HEK293 (cell line): ENCODE data around the gene FNDC10.

Source experiments
- CTCF ChIA-PET: fragments of 350-600 bp; formaldehyde crosslinking; extraction: SDS; loops from one replicate; lab custom pipeline; 2021; ENCODE audit warnings: antibody characterized with exemption; lab: Yijun Ruan, JAX
- POLR2A ChIA-PET: fragments of 300-600 bp; formaldehyde crosslinking; extraction: SDS; loops from one replicate; lab custom pipeline; 2020; ENCODE audit warnings: antibody characterized with exemption, inconsistent platforms; lab: Yijun Ruan, JAX
- H3K27ac ChIP-seq: fragments of 200-500 bp; sonication (Bioruptor generic); 2 replicates; pipeline ENCODE4 v1.5.1; 2014; ENCODE audit warnings: low read depth, low read length, control low read depth, inconsistent platforms; ENCODE audit errors: extremely low read depth
- H3K36me3 ChIP-seq, 2 experiments: fragments of 200-500 bp in 1 of 2; sonication (Bioruptor generic) in 1 of 2; 1 replicate in 1 of 2; 2 replicates in 1 of 2; pipeline ENCODE4 v1.5.1; 2014 to 2017; ENCODE audit warnings: inconsistent platforms in 2 of 2, low read length in 2 of 2; ENCODE audit not compliant: control insufficient read depth in 2 of 2, insufficient read depth in 1 of 2
- H3K4me1 ChIP-seq: fragments of 200-500 bp; sonication (Bioruptor generic); 2 replicates; pipeline ENCODE4 v1.5.1; 2014; ENCODE audit warnings: mild to moderate bottlenecking, low read length, inconsistent platforms; ENCODE audit not compliant: control insufficient read depth, insufficient read depth
- H3K4me3 ChIP-seq: 2 replicates; pipeline ENCODE4 v1.5.1; 2011; ENCODE audit warnings: low read depth, mild to moderate bottlenecking, control low read depth, low read length, moderate library complexity
- H3K9me3 ChIP-seq: fragments of 200-500 bp; sonication (Bioruptor generic); 2 replicates; pipeline ENCODE4 v1.5.1; 2014; ENCODE audit warnings: low read depth, low read length, inconsistent platforms; ENCODE audit not compliant: control insufficient read depth, insufficient read depth
- KLF10 ChIP-seq: fragments of 450-650 bp; IDR thresholded peaks from 2 replicates; pipeline ENCODE4 v1.5.1; 2018; ENCODE audit warnings: missing biosample characterization, mild to moderate bottlenecking, missing genetic modification characterization
- SP2 ChIP-seq: fragments of 450-650 bp; formaldehyde crosslinking; IDR thresholded peaks from 2 replicates; pipeline ENCODE4 v1.5.1; 2016; ENCODE audit warnings: missing biosample characterization, missing genetic modification characterization
- ZFHX2 ChIP-seq: fragments of 450-650 bp; formaldehyde crosslinking; conservative IDR thresholded peaks from 2 replicates; pipeline ENCODE4 v1.5.1; 2016; ENCODE audit warnings: missing biosample characterization, missing genetic modification characterization
- ZNF114 ChIP-seq: fragments of 450-650 bp; formaldehyde crosslinking; IDR thresholded peaks from 2 replicates; pipeline ENCODE4 v1.5.0; 2017; ENCODE audit warnings: missing biosample characterization, missing genetic modification characterization
- ZNF132 ChIP-seq: fragments of 450-650 bp; formaldehyde crosslinking; IDR thresholded peaks from 2 replicates; pipeline ENCODE4 v1.5.1; 2017; ENCODE audit warnings: missing biosample characterization, missing genetic modification characterization, borderline replicate concordance
- ZNF175 ChIP-seq: fragments of 450-650 bp; formaldehyde crosslinking; IDR thresholded peaks from 2 replicates; pipeline ENCODE4 v1.5.1; 2016; ENCODE audit warnings: missing biosample characterization, missing genetic modification characterization
- ZNF2 ChIP-seq: fragments of 450-650 bp; formaldehyde crosslinking; IDR thresholded peaks from 2 replicates; pipeline ENCODE4 v1.5.1; 2016; ENCODE audit warnings: missing biosample characterization, missing genetic modification characterization
- ZNF248 ChIP-seq: fragments of 450-650 bp; formaldehyde crosslinking; IDR thresholded peaks from 2 replicates; pipeline ENCODE4 v1.5.1; 2017; ENCODE audit warnings: missing biosample characterization, missing genetic modification characterization
- ZNF391 ChIP-seq: fragments of 450-650 bp; formaldehyde crosslinking; IDR thresholded peaks from 2 replicates; pipeline ENCODE4 v1.5.1; 2016; ENCODE audit warnings: low read depth, missing biosample characterization, missing genetic modification characterization, borderline replicate concordance
- ZNF433 ChIP-seq: fragments of 450-650 bp; formaldehyde crosslinking; IDR thresholded peaks from 2 replicates; pipeline ENCODE4 v1.5.1; 2016; ENCODE audit warnings: missing biosample characterization, missing genetic modification characterization, low read depth
- ZNF48 ChIP-seq: fragments of 450-650 bp; formaldehyde crosslinking; IDR thresholded peaks from 2 replicates; pipeline ENCODE4 v1.5.1; 2016; ENCODE audit warnings: missing biosample characterization, missing genetic modification characterization
- ZNF529 ChIP-seq: fragments of 450-650 bp; formaldehyde crosslinking; IDR thresholded peaks from 2 replicates; pipeline ENCODE4 v1.5.1; 2017; ENCODE audit warnings: missing genetic modification characterization, missing biosample characterization; ENCODE audit not compliant: insufficient replicate concordance
- ZNF654 ChIP-seq: fragments of 450-650 bp; formaldehyde crosslinking; IDR thresholded peaks from 2 replicates; pipeline ENCODE4 v1.5.1; 2016; ENCODE audit warnings: low read depth, missing biosample characterization, missing genetic modification characterization
- TF ChIP-seq, protein P1 (sequence below): fragments of 450-650 bp; IDR thresholded peaks from 2 replicates; pipeline ENCODE4 v1.5.1; 2018; ENCODE audit warnings: missing biosample characterization, missing genetic modification characterization
- TF ChIP-seq, protein P2 (sequence below): fragments of 450-650 bp; formaldehyde crosslinking; IDR thresholded peaks from 2 replicates; pipeline ENCODE4 v1.5.1; 2017; ENCODE audit warnings: missing biosample characterization, missing genetic modification characterization
- TF ChIP-seq, protein P3 (sequence below): fragments of 450-650 bp; formaldehyde crosslinking; IDR thresholded peaks from 2 replicates; pipeline ENCODE4 v1.5.1; 2016; ENCODE audit warnings: missing biosample characterization, missing genetic modification characterization
- TF ChIP-seq, protein P4 (sequence below): fragments of 450-650 bp; formaldehyde crosslinking; IDR thresholded peaks from 2 replicates; pipeline ENCODE4 v1.5.1; 2016; ENCODE audit warnings: missing biosample characterization, missing genetic modification characterization
- TF ChIP-seq, protein P5 (sequence below): fragments of 450-650 bp; formaldehyde crosslinking; conservative IDR thresholded peaks from 2 replicates; pipeline ENCODE4 v1.5.1; 2016; ENCODE audit warnings: low read depth, missing biosample characterization, missing genetic modification characterization
- TF ChIP-seq, protein P6 (sequence below): fragments of 450-650 bp; IDR thresholded peaks from 2 replicates; pipeline ENCODE4 v1.5.1; 2018; ENCODE audit warnings: missing biosample characterization, mild to moderate bottlenecking, missing genetic modification characterization
- TF ChIP-seq, protein P7 (sequence below): fragments of 450-650 bp; formaldehyde crosslinking; IDR thresholded peaks from 2 replicates; pipeline ENCODE4 v1.5.1; 2016; ENCODE audit warnings: missing biosample characterization, missing genetic modification characterization

Gene FNDC10

DNA sequence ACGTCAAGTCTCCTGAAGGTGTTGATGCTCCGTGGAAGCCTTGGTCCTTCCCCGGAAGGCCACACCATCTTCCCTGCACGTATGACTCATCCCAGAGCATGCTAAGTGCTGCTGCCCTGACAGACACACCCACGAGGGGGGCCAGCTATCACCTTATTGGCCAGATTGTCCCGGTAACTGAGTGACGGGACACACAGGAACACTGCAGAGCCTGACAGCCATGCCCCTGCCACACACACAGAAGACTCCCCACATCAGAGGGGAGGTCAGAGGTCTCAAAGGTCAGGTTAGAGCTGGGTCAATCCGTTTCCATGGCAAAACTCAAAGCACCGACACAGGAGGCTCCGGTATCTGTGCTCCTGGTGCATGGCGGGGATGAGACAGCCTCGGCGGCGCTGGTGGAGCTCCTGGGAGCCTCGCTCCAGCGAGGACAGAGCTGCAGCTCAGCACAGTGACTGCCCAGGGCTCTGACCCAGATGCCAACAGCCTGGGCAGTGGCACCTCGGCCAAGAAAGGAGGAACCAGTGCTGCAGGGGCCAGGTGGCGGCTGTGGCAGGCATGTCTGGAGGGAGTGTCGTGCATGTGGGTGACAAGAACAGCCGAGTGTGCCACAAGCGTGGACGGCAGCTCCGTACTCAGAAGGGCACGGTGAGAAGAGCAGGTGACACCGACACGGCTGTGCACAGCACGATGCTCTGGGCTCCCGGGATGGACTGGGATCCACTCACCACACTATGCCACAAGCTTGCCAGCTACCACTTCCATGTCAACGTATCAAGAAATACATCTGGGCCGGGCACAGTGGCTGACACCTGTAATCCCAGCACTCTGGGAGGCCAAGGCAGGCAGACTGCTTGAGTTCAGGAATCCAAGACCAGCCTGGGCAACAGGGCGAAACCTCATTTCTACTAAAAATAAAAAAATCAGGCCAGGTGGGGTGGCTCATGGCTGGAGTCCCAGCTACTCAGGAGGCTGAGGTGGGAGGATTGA, 44.7 kb downstream of the FNDC10 start:
- ChIA-PET CTCF (interaction anchor here (0.6 to 0.9 kb wide), 3 partner anchors 111 to 435 kb away, joined by 3 to 4 read pairs (median 3); no protein-coding TSS in a partner anchor), POLR2A (interaction anchor here (0.6 kb wide), 1 partner anchor 15 kb away, joined by 3 read pairs; no protein-coding TSS in a partner anchor)
- Histone ChIP-seq H3K4me3 (no peak overlapping the region), H3K27ac (peak overlapping the region; percentile 12; the same call in 1 of the 2 replicates), H3K4me1 (no peaks in the 10 kb centered on the region; the same call in 1 of the 2 replicates), H3K9me3 (no peaks in the 10 kb centered on the region), H3K36me3 (peaks cover 0 to 45% of the 10 kb centered on the region in 2 experiments; a peak in 2 of 3 replicates)
- TF ChIP-seq ZNF654 (tag by site-specific recombination) (no peak), ZNF248 (no peak), ZNF433 (tag by site-specific recombination) (no peak), KLF10 (peak; percentile 61; the same call in 1 of the 2 replicates), ZNF2 (tag by site-specific recombination) (0 out of 2 replicates have a peak, but pooled peaks have one; percentile 11), ZNF132 (tag by site-specific recombination) (no peak), ZNF391 (tag by site-specific recombination) (no peak), ZNF529 (tag by site-specific recombination) (no peak), ZNF114 (tag by site-specific recombination) (no peak), SP2 (tag by site-specific recombination) (peak; percentile 74), ZNF175 (tag by site-specific recombination) (no peak), ZFHX2 (tag by site-specific recombination) (peak; percentile 25; the same call in 1 of the 2 replicates), ZNF48 (no peak)
- TF ChIP-seq, protein P1, sequence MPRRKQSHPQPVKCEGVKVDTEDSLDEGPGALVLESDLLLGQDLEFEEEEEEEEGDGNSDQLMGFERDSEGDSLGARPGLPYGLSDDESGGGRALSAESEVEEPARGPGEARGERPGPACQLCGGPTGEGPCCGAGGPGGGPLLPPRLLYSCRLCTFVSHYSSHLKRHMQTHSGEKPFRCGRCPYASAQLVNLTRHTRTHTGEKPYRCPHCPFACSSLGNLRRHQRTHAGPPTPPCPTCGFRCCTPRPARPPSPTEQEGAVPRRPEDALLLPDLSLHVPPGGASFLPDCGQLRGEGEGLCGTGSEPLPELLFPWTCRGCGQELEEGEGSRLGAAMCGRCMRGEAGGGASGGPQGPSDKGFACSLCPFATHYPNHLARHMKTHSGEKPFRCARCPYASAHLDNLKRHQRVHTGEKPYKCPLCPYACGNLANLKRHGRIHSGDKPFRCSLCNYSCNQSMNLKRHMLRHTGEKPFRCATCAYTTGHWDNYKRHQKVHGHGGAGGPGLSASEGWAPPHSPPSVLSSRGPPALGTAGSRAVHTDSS (tag by site-specific recombination), result no peak
- TF ChIP-seq, protein P2, sequence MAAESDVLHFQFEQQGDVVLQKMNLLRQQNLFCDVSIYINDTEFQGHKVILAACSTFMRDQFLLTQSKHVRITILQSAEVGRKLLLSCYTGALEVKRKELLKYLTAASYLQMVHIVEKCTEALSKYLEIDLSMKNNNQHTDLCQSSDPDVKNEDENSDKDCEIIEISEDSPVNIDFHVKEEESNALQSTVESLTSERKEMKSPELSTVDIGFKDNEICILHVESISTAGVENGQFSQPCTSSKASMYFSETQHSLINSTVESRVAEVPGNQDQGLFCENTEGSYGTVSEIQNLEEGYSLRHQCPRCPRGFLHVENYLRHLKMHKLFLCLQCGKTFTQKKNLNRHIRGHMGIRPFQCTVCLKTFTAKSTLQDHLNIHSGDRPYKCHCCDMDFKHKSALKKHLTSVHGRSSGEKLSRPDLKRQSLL, result no peak
- TF ChIP-seq, protein P3, sequence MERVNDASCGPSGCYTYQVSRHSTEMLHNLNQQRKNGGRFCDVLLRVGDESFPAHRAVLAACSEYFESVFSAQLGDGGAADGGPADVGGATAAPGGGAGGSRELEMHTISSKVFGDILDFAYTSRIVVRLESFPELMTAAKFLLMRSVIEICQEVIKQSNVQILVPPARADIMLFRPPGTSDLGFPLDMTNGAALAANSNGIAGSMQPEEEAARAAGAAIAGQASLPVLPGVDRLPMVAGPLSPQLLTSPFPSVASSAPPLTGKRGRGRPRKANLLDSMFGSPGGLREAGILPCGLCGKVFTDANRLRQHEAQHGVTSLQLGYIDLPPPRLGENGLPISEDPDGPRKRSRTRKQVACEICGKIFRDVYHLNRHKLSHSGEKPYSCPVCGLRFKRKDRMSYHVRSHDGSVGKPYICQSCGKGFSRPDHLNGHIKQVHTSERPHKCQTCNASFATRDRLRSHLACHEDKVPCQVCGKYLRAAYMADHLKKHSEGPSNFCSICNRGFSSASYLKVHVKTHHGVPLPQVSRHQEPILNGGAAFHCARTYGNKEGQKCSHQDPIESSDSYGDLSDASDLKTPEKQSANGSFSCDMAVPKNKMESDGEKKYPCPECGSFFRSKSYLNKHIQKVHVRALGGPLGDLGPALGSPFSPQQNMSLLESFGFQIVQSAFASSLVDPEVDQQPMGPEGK, result peak; percentile 53; the same call in 1 of the 2 replicates
- TF ChIP-seq, protein P4, sequence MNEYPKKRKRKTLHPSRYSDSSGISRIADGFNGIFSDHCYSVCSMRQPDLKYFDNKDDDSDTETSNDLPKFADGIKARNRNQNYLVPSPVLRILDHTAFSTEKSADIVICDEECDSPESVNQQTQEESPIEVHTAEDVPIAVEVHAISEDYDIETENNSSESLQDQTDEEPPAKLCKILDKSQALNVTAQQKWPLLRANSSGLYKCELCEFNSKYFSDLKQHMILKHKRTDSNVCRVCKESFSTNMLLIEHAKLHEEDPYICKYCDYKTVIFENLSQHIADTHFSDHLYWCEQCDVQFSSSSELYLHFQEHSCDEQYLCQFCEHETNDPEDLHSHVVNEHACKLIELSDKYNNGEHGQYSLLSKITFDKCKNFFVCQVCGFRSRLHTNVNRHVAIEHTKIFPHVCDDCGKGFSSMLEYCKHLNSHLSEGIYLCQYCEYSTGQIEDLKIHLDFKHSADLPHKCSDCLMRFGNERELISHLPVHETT, result no peak
- TF ChIP-seq, protein P5, sequence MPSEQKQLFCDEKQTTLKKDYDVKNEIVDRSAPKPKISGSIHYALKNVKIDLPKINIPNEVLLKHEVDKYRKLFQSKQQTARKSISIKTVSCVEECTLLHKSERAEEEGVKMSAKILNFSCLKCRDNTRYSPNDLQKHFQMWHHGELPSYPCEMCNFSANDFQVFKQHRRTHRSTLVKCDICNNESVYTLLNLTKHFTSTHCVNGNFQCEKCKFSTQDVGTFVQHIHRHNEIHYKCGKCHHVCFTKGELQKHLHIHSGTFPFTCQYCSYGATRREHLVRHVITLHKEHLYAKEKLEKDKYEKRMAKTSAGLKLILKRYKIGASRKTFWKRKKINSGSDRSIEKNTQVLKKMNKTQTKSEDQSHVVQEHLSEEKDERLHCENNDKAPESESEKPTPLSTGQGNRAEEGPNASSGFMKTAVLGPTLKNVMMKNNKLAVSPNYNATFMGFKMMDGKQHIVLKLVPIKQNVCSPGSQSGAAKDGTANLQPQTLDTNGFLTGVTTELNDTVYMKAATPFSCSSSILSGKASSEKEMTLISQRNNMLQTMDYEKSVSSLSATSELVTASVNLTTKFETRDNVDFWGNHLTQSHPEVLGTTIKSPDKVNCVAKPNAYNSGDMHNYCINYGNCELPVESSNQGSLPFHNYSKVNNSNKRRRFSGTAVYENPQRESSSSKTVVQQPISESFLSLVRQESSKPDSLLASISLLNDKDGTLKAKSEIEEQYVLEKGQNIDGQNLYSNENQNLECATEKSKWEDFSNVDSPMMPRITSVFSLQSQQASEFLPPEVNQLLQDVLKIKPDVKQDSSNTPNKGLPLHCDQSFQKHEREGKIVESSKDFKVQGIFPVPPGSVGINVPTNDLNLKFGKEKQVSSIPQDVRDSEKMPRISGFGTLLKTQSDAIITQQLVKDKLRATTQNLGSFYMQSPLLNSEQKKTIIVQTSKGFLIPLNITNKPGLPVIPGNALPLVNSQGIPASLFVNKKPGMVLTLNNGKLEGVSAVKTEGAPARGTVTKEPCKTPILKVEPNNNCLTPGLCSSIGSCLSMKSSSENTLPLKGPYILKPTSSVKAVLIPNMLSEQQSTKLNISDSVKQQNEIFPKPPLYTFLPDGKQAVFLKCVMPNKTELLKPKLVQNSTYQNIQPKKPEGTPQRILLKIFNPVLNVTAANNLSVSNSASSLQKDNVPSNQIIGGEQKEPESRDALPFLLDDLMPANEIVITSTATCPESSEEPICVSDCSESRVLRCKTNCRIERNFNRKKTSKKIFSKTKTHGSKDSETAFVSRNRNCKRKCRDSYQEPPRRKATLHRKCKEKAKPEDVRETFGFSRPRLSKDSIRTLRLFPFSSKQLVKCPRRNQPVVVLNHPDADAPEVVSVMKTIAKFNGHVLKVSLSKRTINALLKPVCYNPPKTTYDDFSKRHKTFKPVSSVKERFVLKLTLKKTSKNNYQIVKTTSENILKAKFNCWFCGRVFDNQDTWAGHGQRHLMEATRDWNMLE (tag by site-specific recombination), result no peak
- TF ChIP-seq, protein P6, sequence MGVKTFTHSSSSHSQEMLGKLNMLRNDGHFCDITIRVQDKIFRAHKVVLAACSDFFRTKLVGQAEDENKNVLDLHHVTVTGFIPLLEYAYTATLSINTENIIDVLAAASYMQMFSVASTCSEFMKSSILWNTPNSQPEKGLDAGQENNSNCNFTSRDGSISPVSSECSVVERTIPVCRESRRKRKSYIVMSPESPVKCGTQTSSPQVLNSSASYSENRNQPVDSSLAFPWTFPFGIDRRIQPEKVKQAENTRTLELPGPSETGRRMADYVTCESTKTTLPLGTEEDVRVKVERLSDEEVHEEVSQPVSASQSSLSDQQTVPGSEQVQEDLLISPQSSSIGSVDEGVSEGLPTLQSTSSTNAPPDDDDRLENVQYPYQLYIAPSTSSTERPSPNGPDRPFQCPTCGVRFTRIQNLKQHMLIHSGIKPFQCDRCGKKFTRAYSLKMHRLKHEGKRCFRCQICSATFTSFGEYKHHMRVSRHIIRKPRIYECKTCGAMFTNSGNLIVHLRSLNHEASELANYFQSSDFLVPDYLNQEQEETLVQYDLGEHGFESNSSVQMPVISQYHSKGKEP, result peak; percentile 71
- TF ChIP-seq, protein P7, sequence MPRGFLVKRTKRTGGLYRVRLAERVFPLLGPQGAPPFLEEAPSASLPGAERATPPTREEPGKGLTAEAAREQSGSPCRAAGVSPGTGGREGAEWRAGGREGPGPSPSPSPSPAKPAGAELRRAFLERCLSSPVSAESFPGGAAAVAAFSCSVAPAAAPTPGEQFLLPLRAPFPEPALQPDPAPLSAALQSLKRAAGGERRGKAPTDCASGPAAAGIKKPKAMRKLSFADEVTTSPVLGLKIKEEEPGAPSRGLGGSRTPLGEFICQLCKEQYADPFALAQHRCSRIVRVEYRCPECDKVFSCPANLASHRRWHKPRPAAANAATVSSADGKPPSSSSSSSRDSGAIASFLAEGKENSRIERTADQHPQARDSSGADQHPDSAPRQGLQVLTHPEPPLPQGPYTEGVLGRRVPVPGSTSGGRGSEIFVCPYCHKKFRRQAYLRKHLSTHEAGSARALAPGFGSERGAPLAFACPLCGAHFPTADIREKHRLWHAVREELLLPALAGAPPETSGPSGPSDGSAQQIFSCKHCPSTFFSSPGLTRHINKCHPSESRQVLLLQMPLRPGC (tag by site-specific recombination), result no peak
